Psoas muscle (tissue), 8 donors: ENCODE data around the gene GNG12. TPM values are rescaled to one million over a fixed set of nuclear protein-coding genes. Genes with fewer than 3 reads are reported as not detected.

Source experiments
- ATAC-seq, 4 donors: fragments of 200-7000 bp; cut with Tn5 transposase; one replicate each; pipeline ENCODE4 v1.9.1; 2020; ENCODE audit warnings: moderate library complexity in 3 of 4, mild to moderate bottlenecking in 2 of 4
- DNase-seq, 2 donors: peaks; one replicate each; pipeline ENCODE4 v3.0.0-alpha.2; 2020
- H3K27ac ChIP-seq: fragments of 200-600 bp; one replicate; pipeline ENCODE4 v1.8.0; 2022
- H3K27me3 ChIP-seq, 3 donors: fragments of 200-600 bp in 1 of 3; one replicate each; pipeline versions ENCODE4 v1.6.1 to v1.8.0; 2013 to 2022; ENCODE audit warnings: low read length in 2 of 3, mild to moderate bottlenecking in 2 of 3, moderate library complexity in 1 of 3; ENCODE audit not compliant: insufficient read depth in 3 of 3
- H3K36me3 ChIP-seq, 2 donors: fragments of 200-600 bp in 1 of 2; one replicate each; pipeline versions ENCODE4 v1.6.1 to v1.8.0; 2013 to 2022; ENCODE audit warnings: low read depth in 1 of 2, mild to moderate bottlenecking in 1 of 2, moderate library complexity in 1 of 2; ENCODE audit not compliant: insufficient read depth in 1 of 2
- H3K4me1 ChIP-seq: fragments of 200-600 bp; one replicate; pipeline ENCODE4 v1.8.0; 2022
- H3K4me3 ChIP-seq: fragments of 200-600 bp; one replicate; pipeline ENCODE4 v1.8.0; 2022; ENCODE audit warnings: mild to moderate bottlenecking
- H3K9me3 ChIP-seq: fragments of 200-600 bp; one replicate; pipeline ENCODE4 v1.8.0; 2022
- WGBS, 3 donors: extraction: QIAGEN DNeasy Blood & Tissue Kit; methylation state at CpG; one replicate each; pipeline versions ENCODE4 v1.1.6 to v1.1.7; 2013; 5-methylcytosine and 5-hydroxymethylcytosine counted together
- intact Hi-C, 2 donors: fragments of 100-400 bp; cut with DNase I; formaldehyde crosslinking; loops; one replicate each; pipeline versions ENCODE4 v1.11.0 to v1.14.2; 2022
- polyA plus RNA-seq, 3 donors: library from polyadenylated mRNA; stranded (reverse); fragments of 200-250 nt; gene quantifications; one replicate each; pipeline ENCODE4 v1.2.3, GENCODE V29; 2013
- total RNA-seq, 4 donors: library from RNA; stranded (reverse); fragmentation: NEBNext Ultra II Directional in 2 of 4; extraction: Animal tissue kit (Norgen Biotek cat#: 25700) in 2 of 4; gene quantifications; one replicate each; pipeline versions ENCODE4 v1.2.1 to v1.2.4, GENCODE V29; 2021 to 2023
- TF ChIP-seq, protein P1 (sequence below): fragments of 200-600 bp; IDR thresholded peaks from one replicate; pipeline ENCODE4 v1.8.0; 2022; ENCODE audit warnings: antibody characterized with exemption
- donor health status: healthy with polysubstance abuse.
- donor health status: DM: no; HTN: no; CAD: no; lungs with moderate emphysema.
- donor health status: Bipolar disorder and iron deficiency.
- donor health status: healthy.
- donor health status: DM: yes; HTN: yes; CAD: no.
- donor health status: DM: no; HTN: no; CAD: no.
- donor health status: DM: no; HTN: no; CAD: no.
- donor health status: DM: yes; HTN: yes; CAD: no.

Gene GNG12
- total and polyA plus RNA-seq, 7 donors: 8.9 to 25.1 (median 18.6) TPM

DNA sequence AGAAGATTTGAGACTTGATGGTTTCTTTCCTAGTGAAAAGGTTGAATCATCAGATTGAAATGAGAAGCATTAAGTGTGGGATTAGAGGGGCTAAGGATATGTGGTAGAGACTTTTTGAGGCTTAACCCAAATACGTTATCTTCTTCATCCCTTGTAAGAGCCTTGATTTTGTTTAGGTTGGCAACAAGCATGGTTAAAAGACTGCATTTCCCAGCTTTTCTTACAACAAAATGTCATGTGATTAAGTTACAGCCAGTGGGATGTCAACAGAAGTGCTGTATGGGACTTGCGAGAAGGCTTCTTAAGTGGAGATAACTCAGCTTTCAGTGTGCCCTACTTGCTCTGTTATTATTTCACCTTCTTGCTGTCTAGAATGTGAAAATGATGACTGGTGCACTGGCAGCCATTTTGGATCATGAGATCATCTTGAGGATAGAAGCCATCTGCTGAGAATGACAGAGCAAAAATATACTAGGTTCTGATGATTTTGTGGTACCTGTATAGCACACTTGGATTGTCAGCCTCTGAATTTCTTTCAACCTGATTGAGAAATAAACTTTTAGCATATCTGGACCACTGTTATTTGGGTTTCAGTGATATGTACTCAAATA, 41.3 kb upstream of the GNG12 start:
- Histone ChIP-seq H3K4me3 (no peak overlapping the region), H3K4me1 (no peaks in the 10 kb centered on the region), H3K36me3 (no peaks in the 10 kb centered on the region), H3K9me3 (peaks cover 8% of the 10 kb centered on the region), H3K27me3 (no peaks in the 10 kb centered on the region), H3K27ac (no peak overlapping the region)
- DNase-seq: no peak
- ATAC-seq: no peak
- intact Hi-C loops: no loop called here
- TF ChIP-seq, protein P1, sequence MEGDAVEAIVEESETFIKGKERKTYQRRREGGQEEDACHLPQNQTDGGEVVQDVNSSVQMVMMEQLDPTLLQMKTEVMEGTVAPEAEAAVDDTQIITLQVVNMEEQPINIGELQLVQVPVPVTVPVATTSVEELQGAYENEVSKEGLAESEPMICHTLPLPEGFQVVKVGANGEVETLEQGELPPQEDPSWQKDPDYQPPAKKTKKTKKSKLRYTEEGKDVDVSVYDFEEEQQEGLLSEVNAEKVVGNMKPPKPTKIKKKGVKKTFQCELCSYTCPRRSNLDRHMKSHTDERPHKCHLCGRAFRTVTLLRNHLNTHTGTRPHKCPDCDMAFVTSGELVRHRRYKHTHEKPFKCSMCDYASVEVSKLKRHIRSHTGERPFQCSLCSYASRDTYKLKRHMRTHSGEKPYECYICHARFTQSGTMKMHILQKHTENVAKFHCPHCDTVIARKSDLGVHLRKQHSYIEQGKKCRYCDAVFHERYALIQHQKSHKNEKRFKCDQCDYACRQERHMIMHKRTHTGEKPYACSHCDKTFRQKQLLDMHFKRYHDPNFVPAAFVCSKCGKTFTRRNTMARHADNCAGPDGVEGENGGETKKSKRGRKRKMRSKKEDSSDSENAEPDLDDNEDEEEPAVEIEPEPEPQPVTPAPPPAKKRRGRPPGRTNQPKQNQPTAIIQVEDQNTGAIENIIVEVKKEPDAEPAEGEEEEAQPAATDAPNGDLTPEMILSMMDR: no peak
- 85 to 90% (median 86%) methylated on average over 2 of the region's 2 CpGs for WGBS, 3 donors

DNA sequence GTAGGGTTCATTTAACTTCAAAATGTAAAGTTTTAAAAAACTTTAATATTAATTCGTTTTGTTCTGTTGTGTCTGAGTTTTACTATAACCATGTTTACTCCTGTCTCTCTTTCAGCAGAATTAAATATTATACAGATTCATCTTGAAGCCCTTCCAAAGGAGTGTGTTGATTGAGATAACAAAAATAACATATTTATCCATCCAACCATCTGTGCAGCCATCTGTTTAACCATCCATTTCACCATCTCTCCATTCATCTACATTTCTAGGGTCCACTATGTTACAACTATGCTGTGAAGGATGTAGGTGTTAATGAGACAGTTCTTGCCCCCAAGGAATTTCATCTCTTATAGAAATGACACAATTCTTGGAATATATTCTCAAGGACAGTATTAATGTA, 36.0 kb upstream of the GNG12 start:
- no peaks in the 10 kb centered on the region for H3K36me3 ChIP-seq
- H3K9me3 ChIP-seq: no peaks in the 10 kb centered on the region
- TF ChIP-seq, protein P1: no peak
- DNase-seq: no peak
- ATAC-seq: no peak
- intact Hi-C loops: no loop called here
- no peaks in the 10 kb centered on the region for H3K27me3 ChIP-seq
- no peak overlapping the region for H3K4me3 ChIP-seq
- H3K27ac ChIP-seq: no peak overlapping the region
- no peaks in the 10 kb centered on the region for H3K4me1 ChIP-seq
- WGBS, 3 donors: 49 to 50% (median 50%) methylated on average over 1 of the region's 1 CpG

DNA sequence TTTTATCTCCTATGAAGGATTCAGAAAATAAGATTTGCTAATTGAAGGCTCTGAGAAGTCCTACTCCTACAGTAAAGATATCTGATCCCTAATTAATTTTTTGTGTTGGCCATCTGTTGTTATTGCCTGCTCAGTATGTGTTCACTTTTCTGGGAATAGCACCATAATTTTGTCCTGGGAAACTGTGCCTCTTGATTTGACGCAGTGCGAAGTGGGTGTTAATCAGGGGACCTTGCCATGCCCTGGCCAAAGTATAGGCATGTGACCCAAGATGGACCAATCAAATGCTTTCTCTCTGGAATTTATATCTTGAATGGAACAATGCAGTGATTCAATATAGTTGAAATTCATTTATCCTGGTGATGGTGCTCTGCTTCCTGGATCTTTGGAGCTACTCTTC, 30.4 kb upstream of the GNG12 start:
- TF ChIP-seq, protein P1: no peak
- 46 to 87% (median 75%) methylated on average over 2 of the region's 2 CpGs for WGBS, 3 donors
- intact Hi-C loops: no loop called here

DNA sequence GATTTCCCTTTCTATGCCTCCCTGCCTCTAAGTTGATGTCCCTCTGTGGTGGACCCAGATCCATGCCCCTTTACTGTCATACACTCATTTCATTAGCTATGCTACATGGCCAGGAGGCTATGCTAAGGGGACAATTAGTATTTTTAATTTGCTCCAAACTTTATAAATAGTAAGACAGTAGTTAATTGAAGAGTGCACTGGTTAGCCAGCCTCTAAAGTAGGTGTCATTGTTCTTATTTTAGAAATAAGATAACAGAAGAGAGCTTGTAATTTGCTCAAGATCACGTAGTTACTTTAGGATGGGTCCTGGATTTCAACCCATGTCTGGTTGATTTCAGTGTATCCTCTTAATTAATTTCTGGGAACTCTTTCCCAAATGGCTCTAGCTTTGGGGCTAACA, 29.4 kb upstream of the GNG12 start:
- Histone ChIP-seq H3K4me1 (peaks cover 6% of the 10 kb centered on the region), H3K27ac (no peak overlapping the region), H3K27me3 (no peaks in the 10 kb centered on the region), H3K36me3 (no peaks in the 10 kb centered on the region), H3K4me3 (no peak overlapping the region), H3K9me3 (no peaks in the 10 kb centered on the region)
- no peak for ATAC-seq
- DNase-seq: no peak
- WGBS, 3 donors: 87 to 93% (median 91%) methylated on average over 1 of the region's 1 CpG
- intact Hi-C loops: no loop called here
- TF ChIP-seq, protein P1: no peak

More for the DNA sequence above, 30.4 kb upstream of the GNG12 start:
- Histone ChIP-seq H3K9me3 (no peaks in the 10 kb centered on the region), H3K27me3 (no peaks in the 10 kb centered on the region), H3K36me3 (no peaks in the 10 kb centered on the region), H3K4me1 (peaks cover 6% of the 10 kb centered on the region), H3K27ac (no peak overlapping the region), H3K4me3 (no peak overlapping the region)
- DNase-seq (no peak), ATAC-seq (no peak)
